HUDEP-2 (cell line): ENCODE measurements around the gene ARR3.
"Not testable (repeated sequence)": the region's sequence is repeated elsewhere in the genome, so short reads cannot be mapped to it uniquely, and the experiment has no call there.

Experiments
- DNase-seq, 76 experiments: peaks; one replicate each; lab custom pipeline; 2025; ENCODE audit not compliant: unreplicated experiment in 76 of 76; lab: John Stamatoyannopoulos, UW

Gene ARR3

DNA sequence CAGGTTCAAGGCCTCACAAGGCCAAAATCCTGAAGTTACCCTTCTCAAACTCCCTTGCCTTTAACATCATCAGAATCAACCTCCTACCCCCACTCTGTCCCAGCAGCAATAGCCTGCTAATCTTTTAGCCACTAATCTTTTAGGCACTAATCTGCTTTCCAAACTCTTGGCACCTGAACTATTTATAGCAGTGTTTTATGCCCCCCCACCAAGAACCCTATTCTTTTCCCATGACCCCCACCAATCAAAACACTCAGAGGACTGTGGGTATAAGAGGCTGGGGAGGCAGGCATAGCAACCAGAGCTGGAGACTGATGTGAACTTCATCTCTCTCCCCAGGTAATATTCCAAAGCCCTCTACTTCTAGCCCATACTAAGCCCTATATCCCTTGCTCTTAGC lies at the start of gene ARR3:
ARR3 (plus strand) TSS at position 301 of the 400 bp plus-strand sequence. CDS start 1,052 bp downstream, outside the sequence.
- no peak for DNase-seq

DNA sequence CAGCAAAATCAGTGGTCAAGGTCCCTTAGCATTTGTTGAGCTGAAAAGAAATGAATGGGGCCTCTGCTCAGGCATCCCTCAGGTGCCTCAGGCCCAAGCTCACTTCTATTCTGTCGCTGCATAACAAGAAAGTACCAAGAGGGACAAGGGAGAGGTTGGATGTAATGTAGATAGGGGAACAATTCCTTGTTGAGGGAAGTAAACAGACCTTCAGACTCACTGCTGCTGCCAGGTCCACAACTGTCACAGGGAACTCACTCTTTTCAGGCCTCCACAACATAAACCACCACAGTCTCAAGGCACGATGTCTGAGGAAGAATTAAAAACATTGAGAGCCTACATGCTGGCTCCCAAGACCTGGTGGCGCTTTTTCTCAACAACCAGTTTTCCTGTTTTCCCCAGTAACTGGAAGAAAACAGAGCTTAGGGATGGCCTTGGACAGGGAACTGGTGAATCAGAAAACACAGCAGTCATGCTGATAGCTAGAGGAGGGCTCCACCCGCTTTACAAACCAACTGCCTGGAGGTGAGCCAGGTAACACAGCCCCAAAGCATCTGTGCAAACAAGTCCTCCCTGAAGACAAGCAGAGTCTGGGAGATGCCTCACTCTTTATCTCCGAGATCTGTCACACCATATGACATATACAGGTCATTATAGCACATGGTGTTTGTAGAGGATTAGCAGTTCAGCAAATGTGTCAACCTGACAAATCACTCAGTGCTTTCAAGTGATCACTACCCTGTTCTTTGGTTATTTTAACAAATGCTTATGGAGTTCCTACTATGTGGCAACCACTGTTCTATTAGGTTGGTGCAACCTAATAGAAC lies 48.0 kb upstream of the ARR3 start:
- peak in 60 of 76 experiments; percentile 0 to 56 (median 12) for DNase-seq

DNA sequence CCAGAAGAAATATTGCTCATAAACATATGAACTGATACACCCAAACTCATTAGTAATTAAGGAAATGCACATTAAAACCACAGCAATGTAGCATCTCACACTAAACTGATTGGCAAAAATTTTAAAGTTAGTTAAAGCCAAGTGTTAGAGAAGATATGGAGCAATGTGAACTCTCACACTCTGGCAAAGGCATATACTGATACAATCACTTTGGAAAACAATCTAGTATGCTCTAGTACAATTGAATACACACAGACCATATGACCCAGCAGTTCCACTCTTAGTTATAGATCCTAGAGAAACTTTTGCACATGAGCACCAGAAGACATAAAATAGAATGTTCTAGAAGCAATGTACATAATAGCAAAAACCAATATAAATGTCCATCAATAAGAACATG lies 42.1 kb upstream of the ARR3 start:
- no peak for DNase-seq

DNA sequence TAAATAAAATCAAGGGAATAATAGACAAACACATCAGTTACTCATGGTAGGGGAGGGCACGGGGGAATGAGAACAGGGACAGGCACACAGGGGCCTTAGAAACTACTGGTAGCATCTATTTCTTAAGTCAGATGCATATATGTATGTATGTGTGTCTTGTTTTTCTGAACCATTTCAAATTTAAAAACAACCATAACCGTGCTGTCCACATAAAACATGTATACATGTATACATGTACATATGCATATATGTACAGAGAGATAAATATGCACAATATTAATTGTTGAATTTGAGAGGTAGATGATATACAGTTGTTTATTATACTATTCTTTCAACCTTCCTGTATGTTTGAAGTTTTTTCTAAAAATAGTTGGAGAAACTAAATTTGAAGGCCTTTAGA lies 41.4 kb upstream of the ARR3 start:
- DNase-seq, result no peak

DNA sequence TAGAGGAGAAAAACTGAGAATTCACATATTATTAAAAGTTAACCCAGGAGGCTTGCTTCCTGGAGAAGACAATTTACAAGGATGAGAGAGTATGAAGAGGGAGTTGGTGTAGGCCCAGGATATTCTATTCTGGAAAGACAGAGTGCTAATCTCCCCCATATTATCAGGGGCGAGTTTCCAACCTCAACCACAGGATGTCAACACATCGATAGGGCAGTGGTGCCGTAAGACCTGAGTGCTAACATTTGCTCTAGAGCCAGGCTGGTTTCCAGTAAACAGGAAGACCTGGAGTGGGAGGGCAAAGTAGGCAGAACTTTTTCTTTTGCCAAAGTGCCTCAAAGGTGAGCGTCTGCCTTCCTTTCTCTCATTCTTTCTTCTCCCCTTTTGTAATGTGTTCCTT lies 36.5 kb upstream of the ARR3 start:
- peak in 1 of 76 experiments; percentile 1 for DNase-seq

DNA sequence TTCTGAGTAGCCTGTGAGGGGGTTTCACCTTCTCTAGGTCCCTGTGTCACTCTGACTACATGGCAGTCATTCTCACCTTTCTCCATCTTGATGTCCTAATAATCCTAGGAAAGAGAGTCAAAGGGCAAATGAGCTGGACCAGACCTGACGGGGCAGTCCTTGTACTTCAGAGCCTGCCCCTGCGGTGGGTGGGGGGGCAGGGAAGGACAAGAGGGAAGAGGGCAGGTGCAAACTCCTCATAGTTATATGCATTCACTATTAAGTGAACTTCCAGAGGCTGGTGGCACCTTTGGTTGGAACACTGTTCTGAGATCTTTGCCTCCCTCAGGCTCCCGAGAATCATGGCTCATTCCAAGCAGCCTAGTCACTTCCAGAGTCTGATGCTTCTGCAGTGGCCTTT lies 33.8 kb upstream of the ARR3 start, which contains the start of gene AWAT1:
AWAT1 (plus strand) TSS at position 301 of the 400 bp plus-strand sequence; CDS start at position 342, 41 bp downstream.
- DNase-seq, result no peak

DNA sequence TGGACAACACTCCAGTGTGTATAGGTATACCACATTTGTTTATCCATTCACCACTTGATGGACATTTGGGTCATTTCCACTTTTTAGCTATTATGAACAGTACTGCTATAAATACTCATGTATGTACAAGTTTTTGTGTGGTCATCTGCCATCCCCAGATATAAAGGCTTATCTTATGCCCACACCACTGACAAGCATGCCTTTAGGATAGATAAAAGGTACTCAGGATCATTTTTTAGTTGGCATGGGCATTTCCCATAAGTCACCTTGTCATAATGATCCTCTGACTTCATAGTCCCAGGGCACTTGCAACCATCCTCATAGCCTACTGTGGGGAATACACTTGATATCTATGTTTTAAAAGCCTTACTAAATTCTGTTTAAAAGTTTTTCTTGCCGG lies 27.4 kb upstream of the ARR3 start:
- peak in 7 of 76 experiments; percentile 0 to 17 (median 1) for DNase-seq

DNA sequence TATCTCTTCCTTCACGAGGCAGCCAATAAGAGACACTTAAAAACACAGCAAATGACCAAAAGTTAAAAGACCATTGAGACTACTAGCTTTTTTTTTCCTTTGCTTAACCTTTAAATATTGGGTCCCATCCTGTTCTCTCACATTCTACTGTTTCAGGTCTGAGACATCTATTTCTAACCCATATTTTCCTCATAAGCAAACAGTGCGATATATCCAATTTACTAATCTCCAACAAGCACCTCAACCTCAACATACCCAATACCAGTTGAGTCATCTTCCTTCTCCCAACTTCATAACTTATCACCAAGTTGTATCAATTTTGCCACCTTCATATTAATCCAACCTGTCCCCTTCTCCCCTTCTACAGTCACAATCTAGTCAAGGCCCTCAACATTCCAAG lies 26.6 kb upstream of the ARR3 start:
- no peak for DNase-seq

DNA sequence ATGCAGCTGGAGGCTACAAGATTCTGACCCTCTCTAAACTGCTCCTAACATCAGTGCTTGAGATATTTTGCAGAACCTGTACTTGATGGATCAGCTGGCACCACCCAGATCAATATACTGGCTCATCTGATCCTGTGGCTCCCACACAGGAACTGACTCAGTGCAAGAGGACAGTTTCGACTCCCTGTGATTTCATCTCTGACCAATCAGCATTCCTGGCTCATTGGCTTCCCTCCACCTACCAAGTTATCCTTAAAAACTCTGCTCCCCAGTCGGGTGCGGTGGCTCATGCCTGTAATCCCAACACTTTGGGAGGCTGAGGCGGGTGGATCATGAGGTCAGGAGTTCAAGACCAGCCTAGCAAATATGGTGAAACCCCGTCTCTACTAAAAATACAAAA lies 24.5 kb upstream of the ARR3 start:
- not testable (repeated sequence) for DNase-seq

DNA sequence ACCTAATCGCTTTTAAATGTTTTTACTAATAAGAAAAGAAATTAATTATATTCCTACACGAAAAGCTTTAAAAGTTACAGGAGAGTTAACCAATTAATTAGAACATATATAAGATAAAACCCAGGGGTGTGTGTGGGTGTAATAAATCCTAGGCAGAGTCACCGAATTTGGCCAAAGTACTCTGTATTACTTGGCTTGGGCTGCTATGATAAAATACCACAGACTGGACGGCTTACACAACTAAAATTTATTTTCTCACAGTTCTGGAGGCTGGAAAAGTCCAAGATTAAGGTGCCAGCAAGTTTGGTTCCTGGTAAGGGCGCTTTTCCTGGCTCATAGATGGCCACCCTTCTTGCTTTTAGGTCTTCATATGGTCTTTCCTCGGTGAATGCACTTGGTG lies 23.3 kb upstream of the ARR3 start:
- no peak for DNase-seq

DNA sequence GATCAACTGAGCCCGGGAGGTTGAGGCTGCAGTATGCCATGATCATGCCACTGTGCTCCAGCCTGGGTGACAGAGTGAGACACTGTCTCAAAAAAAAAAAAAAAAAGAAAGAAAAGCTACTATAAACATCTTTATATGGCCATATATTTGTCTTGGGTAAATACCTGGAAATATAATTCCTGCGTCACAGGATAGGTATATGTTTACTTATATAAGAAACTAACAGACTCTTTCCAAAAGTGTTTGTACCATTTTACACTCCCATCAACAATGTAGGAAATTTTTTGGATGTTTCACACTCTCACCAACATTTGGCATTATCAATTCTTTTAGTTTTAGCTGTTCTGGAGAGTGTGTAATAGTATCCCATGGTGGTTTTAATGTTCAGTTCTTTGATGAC lies 20.9 kb upstream of the ARR3 start:
- DNase-seq, result no peak

DNA sequence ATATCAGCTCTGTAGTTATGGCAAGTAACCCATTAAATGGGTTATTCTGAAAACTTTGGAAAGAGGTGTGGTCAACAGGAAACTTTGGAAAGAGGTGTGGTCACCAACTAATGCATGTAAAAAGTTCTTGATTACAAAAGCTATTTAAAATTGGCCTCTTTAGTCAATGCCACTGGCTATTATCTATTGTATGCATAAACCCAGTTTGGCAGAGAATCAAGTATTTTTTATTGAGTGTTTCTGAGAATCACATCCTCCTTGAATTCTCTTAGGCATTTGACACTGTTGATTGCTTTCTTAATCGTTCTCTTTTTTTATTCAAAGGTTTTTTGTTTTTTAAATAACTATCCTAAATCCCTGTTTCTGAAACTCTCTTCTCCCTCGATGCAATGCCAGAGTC lies 15.6 kb upstream of the ARR3 start:
- peak in 3 of 76 experiments; percentile 0 to 22 (median 2) for DNase-seq

DNA sequence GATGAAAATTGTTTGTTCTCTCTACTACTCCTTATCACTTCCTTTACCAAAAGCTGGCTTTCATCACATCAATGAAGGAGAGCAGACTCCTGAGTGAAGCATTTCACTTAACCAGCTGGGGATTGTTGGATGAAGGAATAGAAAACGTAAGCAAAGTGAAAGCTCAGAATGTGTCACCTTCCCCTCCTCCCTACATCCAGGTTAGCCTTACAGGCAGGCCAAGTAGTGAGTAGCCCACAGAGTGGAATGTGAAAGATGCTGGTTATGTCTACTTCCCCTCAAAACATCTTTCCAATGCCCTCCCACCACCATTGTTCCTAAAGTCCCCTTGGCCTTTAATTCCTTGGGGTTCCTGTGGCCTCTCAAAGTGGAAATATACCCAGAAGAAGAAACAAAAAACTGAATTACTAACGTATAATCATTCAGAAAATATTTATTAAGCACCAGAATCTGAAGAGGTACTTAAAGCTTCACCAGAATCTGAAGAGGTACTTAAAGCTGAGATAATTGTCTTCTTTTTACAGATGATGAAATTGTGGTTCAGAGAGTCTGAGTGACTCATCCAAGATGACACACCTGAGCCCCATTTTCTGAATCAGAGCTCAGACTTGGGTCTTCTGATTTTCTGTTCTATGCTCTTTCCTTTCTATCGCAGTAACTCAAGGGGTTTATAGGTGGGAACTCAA lies 14.6 kb upstream of the ARR3 start:
- no peak for DNase-seq

DNA sequence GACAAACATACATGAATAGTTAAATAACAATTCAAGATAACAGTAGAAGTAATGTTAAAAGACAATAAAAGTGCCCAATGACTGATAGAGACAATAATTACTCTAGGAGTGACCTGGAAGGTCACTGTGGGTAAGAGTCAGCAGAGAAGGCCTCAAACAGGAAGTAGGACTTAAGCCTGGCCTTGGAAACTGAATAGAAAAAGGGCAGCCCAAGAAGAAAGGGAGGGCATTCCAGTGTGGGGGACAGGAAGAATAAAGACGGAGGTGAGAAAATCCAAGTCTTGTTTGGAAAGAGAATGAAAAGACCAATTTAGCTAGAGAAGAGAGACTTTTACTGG lies 14.1 kb upstream of the ARR3 start:
- DNase-seq, result no peak

DNA sequence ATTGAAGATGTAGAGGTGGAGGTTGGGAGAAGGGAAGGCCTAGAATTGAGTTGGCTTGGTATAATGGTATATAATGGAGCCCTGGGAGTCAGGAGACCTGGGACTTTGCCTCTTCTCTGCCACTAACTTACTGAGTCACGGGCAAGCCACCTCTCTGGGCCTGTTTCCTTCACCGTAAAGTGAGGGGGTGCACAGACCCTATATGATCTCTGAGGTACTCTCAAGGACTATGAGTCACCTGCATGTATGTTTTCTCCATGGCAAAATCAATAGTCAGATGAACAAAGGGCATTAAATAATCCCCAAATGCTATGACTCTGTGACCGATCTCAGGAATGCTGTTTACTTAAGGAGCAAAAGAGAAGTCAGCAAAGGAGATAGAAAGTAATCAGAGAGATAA lies 13.2 kb upstream of the ARR3 start:
- DNase-seq, result no peak

DNA sequence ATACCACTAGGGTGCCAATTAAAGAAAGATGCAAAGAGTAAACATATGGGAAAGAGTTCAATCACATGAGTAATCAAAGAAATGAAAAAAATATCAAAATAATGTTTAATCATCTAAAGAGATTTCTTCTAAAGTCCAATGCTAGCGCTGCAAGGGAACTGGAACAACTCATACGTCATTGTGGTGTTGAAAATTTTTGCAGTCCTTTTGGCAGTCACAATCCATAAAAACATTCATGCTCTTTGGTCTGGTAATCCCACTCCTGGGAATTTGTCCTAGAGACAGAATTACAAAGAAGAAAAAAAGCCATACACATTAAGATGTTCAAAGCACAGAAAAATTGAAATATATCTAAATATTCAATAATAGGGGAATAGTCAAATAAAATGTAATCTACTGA lies 12.7 kb upstream of the ARR3 start:
- no peak for DNase-seq

DNA sequence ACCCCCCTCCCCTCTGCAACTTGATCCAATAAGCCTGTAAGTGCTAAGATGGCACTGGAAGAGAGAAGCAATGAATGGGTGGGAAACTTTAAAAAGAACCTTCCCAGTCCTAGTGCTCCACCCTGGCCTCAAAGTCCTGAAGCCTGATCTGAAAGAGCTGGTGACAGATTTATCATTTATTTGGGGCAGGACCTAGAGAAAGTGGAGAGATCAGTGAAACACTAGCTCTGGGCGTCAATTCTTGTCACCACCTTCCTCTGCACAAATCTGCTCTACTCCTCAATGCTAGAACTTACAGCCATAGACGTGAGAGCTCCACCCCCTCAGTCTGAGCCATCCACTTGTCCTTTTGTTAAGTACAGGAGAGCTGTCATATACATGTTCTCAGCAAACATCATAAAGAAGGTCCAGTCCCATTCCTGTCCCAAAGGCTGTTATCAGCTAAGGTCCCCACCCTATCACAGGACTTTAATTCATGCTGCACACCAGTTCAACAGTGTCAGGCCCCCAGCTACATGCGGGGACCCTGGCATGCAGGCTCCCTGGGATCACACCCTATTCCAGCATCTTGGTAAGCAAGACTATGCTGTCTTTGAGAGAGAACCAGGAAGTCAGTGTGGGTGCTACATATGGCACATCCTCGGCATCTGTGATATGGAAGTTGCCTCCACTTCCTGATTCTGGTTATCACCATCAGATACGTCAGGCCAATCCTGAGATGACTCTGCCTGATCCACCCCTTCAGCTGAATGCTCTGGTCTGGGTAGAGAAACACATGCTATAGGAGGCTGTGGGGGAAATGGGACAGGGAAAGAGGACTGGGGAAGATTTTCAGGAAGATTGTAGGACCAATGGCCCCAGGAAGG lies 10.5 kb upstream of the ARR3 start:
- DNase-seq, result no peak

DNA sequence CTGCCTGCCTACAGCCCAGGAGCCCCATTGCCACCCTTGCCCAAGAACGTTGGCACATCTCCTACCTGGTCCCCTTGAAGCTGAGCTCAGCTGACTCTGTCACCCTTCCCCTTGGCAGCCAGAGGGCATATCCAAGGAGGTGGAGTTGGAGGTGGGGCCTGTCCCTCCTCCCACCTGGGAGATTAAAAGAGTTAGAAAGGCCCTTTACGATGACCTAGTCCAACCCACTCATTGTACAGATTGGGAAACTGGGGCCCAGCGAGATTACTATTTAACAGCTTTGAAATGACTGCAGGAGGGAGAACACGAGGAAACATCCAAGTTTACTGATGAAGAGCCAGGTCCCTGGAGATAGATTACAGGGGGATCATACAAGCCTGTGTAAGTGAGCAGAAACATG lies 8.0 kb upstream of the ARR3 start, which contains the start of gene P2RY4:
P2RY4 (minus strand) TSS at position 101 of the 400 bp plus-strand sequence. CDS start 580 bp downstream, outside the sequence.
- no peak for DNase-seq

DNA sequence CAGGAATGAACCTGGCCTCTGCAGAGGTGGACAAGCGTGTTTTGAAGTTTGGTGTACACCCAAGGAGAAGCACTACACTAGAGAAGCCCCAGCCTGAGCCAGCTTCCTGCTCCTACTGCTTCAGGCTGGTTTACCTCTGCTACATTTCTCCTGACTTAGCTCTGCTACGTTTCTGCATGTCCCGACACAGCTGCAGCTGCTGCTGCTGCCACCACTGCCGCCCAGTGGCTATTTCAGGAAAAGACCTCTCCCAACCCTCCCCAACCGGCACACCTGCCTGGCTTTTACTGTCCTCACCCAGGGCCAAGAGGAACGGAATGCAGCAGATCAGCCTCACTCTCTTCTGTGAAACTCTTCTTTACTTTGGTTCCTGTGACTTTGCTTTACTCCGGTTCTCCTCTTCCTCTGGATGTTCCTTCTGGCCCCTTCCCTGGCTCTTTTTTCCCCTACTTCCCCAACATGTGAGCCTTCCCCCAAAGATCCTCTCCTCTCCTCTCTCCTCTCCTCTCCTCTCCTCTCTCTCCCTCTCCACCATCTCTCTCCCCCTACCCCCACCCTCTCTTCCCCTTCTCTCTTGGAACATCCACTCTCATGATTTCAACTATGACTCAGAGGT lies 5.1 kb upstream of the ARR3 start:
- peak in 46 of 76 experiments; percentile 0 to 48 (median 10) for DNase-seq

DNA sequence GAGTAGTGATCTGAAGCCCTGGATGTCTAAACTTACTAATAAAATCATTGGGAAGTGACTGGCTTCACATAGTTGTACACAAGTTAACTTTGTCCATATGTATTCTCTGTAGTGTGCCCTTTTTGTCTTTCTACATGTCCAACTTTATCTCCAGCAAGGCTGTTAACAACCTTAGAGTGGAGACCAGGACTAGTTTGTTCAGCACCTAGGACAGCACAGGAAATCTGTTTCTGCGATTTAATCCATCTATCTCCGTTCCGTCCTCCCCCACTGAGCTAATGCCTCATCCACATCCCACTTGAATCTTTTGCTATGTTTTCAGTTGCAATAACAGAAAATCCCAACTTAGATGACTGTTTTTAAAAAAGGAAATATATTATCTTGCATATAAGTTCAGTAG lies 3.4 kb upstream of the ARR3 start:
- DNase-seq, result no peak

DNA sequence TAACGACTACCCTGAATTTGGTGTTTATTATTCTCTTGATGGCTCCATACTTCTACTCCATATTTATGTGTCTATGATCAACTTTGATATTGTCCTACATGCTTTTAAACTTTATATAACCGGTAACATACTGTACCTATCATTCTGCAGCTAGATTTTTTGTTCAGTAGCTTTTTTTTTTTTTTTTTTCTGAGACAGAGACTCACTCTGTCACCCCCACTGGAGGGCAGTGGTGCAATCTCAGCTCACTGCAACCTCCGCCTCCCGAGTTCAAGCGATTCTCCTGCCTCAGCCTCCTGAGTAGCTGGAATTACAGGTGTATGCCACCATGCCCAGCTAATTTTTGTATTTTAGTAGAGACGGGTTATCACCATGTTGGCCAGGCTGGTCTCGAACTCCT lies 5.9 kb downstream of the ARR3 start:
- not testable (repeated sequence) for DNase-seq
